Activated CD4-positive, alpha-beta memory T cell treated with anti-CD3 and anti-CD28 coated beads, Interleukin-2, amount 10 ng/mL, durations not matched to agents 7 days and 5 days (primary cell): ENCODE data around the gene PCSK9. TPM values are rescaled to one million over a fixed set of nuclear protein-coding genes. Genes with fewer than 3 reads are reported as not detected.
"Not testable (repeated sequence)": the region's sequence is repeated elsewhere in the genome, so short reads cannot be mapped to it uniquely, and the experiment has no call there.

Experiments
- CTCF ChIA-PET: fragments of 350-600 bp; sonication (Branson Sonifier 250); formaldehyde crosslinking; loops from one replicate; lab custom pipeline; 2021; ENCODE audit warnings: antibody characterized with exemption, inconsistent platforms; lab: Charles Lee
- POLR2A ChIA-PET: fragments of 350-600 bp; sonication (Branson Sonifier 250); formaldehyde crosslinking; loops from one replicate; lab custom pipeline; 2021; ENCODE audit warnings: antibody characterized with exemption; lab: Charles Lee
- DNase-seq: peaks from one replicate; pipeline ENCODE4 v3.0.0-alpha.2; 2020
- H3K27ac Mint-ChIP-seq: one replicate; pipeline ENCODE4 v1.8.0; 2021; ENCODE audit warnings: mild to moderate bottlenecking, mixed read lengths
- H3K27me3 Mint-ChIP-seq: one replicate; pipeline ENCODE4 v1.8.0; 2021; ENCODE audit warnings: mixed read lengths
- H3K36me3 Mint-ChIP-seq: one replicate; pipeline ENCODE4 v1.8.0; 2021; ENCODE audit warnings: low read depth, mixed read lengths
- H3K4me1 Mint-ChIP-seq: one replicate; pipeline ENCODE4 v1.8.0; 2021; ENCODE audit warnings: mixed read lengths
- H3K4me3 Mint-ChIP-seq: one replicate; pipeline ENCODE4 v1.8.0; 2021; ENCODE audit warnings: mild to moderate bottlenecking, mixed read lengths
- H3K9me3 Mint-ChIP-seq: one replicate; pipeline ENCODE4 v1.8.0; 2021; ENCODE audit warnings: mixed read lengths
- total RNA-seq, 2 experiments: library from RNA; stranded (reverse); gene quantifications; one replicate each; pipeline ENCODE4 v1.2.3, GENCODE V29; 2021

PCSK9 gene
- total RNA-seq, 2 experiments from 2014 or later, result 0.05 to 0.18 TPM

DNA sequence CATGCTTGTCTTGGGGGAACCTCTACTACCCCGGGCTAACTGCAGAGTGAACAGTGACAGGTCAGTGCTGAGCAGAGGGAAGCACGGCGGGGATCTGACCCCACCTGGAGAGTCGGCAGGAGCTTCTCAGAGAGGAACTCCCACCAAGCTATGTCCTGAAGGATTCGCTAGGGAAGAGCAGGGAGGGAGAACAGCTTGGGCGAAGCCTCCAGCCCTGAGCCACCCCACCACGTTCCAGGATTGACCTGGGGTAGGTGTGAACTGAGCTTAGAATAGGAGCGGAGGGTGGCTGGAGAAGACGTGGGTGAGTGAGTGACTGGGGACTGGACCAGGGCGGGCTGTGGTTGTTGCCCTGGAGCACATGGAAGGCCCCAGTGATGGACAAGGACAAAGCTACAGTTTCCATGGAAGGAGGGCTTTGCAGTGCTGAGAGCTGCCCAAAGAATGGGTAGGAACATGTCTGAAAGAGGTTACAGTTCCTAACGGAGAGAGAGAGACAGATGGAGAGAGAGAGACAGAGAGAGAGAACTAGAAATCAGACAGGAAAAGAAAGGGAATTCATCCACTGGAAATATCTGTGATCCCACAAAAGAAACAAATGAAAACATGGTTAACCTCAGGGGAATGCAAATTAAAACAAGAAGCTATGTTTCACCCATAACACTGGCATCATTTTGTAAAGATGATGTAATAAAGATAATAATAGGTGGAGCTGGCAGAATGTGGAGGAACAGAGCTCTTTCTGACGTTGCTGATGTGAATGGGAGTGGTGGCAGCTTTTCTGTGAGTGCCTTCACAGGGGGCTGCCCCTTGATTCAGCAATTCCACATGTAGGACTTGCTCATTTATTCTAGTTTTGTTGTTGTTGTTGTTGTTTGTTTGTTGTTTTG is 23.4 kb upstream of the PCSK9 start:
- H3K27me3 Mint-ChIP-seq, result peaks cover 38% of the 10 kb centered on the region

DNA sequence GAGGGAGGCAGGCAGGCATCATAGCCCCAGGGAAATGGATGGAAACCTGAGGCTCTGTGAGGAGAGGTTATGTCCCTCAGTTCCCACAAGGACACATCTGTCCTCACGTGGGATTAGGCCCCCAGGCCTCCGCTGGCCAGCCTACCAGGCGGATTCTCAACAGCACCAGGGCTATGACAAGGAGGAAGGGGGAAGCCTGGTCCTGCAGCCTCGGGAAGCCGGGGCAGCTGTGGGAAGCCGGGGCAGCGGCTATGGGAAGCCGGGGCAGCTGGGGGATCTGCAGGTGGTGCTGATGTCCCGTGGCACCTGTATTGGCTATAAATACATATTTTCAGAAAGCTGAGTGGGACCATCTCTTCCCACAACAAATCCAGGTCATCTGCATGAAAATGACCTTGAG is 21.0 kb upstream of the PCSK9 start:
- H3K9me3 Mint-ChIP-seq, result no peaks in the 10 kb centered on the region
- no peaks in the 10 kb centered on the region for H3K36me3 Mint-ChIP-seq
- H3K27ac Mint-ChIP-seq, result no peak overlapping the region
- CTCF ChIA-PET, result interaction anchor here (1.0 to 1.5 kb wide), 3 partner anchors 68 to 74 kb away, joined by 3 to 7 read pairs (median 3); no protein-coding TSS in a partner anchor
- no peaks in the 10 kb centered on the region for H3K4me1 Mint-ChIP-seq
- peaks cover 36% of the 10 kb centered on the region for H3K27me3 Mint-ChIP-seq
- no peak for DNase-seq
- H3K4me3 Mint-ChIP-seq, result no peak overlapping the region
- POLR2A ChIA-PET, result no interaction called here

More for the DNA sequence above, 23.4 kb upstream of the PCSK9 start:
- Mint-ChIP-seq H3K4me1 (no peaks in the 10 kb centered on the region), H3K36me3 (no peaks in the 10 kb centered on the region), H3K27ac (no peak overlapping the region), H3K9me3 (no peaks in the 10 kb centered on the region), H3K4me3 (no peak overlapping the region)
- no peak for DNase-seq
- CTCF ChIA-PET, result interaction anchor here (1.4 to 2.2 kb wide), 3 partner anchors 20 to 71 kb away, joined by 5 to 14 read pairs (median 7); no protein-coding TSS in a partner anchor
- POLR2A ChIA-PET, result no interaction called here

DNA sequence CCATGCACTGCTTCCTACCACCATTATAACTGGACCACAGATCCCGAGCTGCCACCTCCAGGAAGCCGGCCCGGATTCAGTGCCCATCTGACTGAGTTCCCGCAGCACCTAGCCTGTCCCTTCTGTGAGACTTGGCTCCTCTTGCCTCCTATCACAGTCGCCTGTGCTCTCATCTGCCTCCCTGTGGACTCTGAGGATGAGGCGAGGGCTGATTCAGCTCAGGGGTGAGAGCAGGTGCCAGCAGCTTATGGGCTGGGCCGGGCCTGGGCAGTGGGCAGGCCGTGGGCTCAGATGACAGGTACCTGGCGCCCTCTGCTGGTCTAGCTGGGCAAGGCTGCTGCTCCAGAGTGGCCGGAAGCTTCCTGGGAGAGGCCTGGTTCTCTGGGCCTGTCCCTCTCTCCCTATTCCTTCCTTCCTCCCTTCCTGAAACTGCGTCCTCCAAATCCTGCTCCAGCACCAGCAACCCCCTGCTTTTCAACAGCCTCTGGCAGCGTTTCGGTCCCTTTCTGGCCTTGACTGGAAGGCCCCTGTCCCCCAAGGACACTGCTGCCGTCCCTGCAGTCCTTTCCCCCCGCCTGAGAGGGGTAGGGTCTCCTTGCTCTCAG is 17.3 kb upstream of the PCSK9 start:
- Mint-ChIP-seq H3K27me3 (peaks cover 10% of the 10 kb centered on the region), H3K36me3 (no peaks in the 10 kb centered on the region), H3K9me3 (no peaks in the 10 kb centered on the region), H3K4me1 (peaks cover 7% of the 10 kb centered on the region), H3K27ac (no peak overlapping the region), H3K4me3 (no peak overlapping the region)
- POLR2A ChIA-PET, result interaction anchor here (1.0 to 1.1 kb wide), 2 partner anchors 76 to 77 kb away, joined by 3 read pairs; no protein-coding TSS in a partner anchor
- CTCF ChIA-PET, result interaction anchor here (0.6 to 4.0 kb wide), 21 partner anchors 10 to 221 kb away, joined by 3 to 185 read pairs (median 4); partner anchors contain the start of genes BSND and TTC22
- DNase-seq, result peak; percentile 76

DNA sequence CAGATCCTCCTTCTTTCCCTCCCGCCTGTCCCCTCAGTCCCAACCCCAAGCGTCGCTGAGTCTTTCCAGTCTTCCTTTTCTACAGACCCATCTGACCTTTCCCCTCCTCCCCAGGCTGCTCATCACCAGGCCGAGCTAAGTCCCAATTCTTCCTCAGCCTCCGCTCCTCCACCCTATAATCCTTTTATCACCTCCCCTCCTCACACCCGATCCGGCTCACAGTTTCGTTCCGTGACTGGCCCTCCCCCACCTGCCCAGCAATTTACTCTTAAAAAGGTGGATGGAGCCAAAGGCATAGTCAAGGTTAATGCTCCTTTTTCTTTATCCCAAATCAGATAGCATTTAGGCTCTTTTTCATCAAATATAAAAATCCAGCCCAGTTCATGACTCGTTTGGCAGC is 15.2 kb upstream of the PCSK9 start:
- H3K4me3 Mint-ChIP-seq, H3K27me3 Mint-ChIP-seq, POLR2A ChIA-PET, H3K9me3 Mint-ChIP-seq, H3K27ac Mint-ChIP-seq, DNase-seq, H3K36me3 Mint-ChIP-seq, H3K4me1 Mint-ChIP-seq, CTCF ChIA-PET: not testable (repeated sequence)

DNA sequence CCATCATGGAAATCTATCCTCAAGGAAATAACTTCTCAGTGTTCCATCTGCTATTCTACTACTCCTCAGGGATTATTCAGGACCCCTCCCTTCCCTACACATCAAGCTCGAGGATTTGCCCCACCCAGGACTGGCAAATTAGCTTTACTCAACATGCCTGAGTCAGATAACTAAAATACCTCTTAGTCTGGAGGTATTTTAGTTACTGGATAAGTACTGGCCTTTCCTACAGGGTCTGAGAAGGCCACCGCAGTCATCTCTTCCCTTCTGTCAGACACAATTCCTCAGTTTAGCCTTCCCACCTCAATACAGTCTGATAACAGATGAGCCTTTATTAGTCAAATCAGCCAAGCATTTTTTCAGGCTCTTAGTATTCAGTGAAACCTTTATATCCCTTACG is 12.7 kb upstream of the PCSK9 start:
- H3K4me3 Mint-ChIP-seq, H3K4me1 Mint-ChIP-seq, H3K27me3 Mint-ChIP-seq, DNase-seq, H3K36me3 Mint-ChIP-seq, H3K9me3 Mint-ChIP-seq, H3K27ac Mint-ChIP-seq, POLR2A ChIA-PET, CTCF ChIA-PET: not testable (repeated sequence)

DNA sequence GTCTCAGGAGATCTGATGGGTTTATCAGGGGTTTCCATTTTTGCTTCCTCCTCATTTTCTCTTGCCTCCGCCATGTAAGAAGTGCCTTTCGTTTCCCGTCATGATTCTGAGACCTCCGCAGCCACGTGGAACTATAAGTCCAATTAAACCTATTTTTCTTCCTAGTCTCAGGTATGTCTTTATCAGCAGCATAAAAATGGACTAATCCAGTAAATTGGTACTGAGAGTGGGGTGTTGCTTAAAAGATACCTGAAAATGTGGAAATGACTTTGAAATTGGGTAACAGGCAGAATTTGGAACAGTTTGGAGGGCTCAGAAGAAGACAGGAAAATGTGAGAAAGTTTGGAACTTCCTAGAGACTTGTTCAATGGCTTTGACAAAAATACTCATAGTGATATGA is 8.2 kb upstream of the PCSK9 start:
- H3K4me3 Mint-ChIP-seq, CTCF ChIA-PET, POLR2A ChIA-PET, DNase-seq, H3K27ac Mint-ChIP-seq, H3K4me1 Mint-ChIP-seq, H3K36me3 Mint-ChIP-seq, H3K9me3 Mint-ChIP-seq: not testable (repeated sequence)
- H3K27me3 Mint-ChIP-seq, result peaks cover 18% of the 10 kb centered on the region

DNA sequence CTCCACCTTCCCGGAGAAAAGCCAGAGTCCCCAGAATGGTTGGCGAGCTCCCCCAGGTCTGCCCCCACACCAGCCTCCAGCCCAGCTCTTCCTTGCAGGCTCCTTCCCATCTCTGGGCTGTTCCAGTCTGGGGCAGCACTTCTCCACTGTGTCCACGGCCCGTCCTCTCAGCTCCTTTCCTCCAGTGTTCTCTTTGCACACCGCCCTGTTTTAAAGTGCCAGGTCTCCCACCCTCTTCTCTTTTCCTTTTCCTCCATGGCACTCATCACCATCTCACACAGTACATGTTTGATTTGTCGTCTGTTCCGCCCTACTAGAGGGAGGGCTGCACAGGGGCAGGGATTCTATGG is 6.1 kb upstream of the PCSK9 start:
- CTCF ChIA-PET, result interaction anchor here (2.7 kb wide), 1 partner anchor 11 kb away, joined by 6 read pairs; no protein-coding TSS in a partner anchor
- no peaks in the 10 kb centered on the region for H3K4me1 Mint-ChIP-seq
- H3K4me3 Mint-ChIP-seq, result no peak overlapping the region
- H3K9me3 Mint-ChIP-seq, result no peaks in the 10 kb centered on the region
- no peaks in the 10 kb centered on the region for H3K36me3 Mint-ChIP-seq
- H3K27ac Mint-ChIP-seq, result no peak overlapping the region
- no peak for DNase-seq
- H3K27me3 Mint-ChIP-seq, result peaks cover 33% of the 10 kb centered on the region
- POLR2A ChIA-PET, result no interaction called here

DNA sequence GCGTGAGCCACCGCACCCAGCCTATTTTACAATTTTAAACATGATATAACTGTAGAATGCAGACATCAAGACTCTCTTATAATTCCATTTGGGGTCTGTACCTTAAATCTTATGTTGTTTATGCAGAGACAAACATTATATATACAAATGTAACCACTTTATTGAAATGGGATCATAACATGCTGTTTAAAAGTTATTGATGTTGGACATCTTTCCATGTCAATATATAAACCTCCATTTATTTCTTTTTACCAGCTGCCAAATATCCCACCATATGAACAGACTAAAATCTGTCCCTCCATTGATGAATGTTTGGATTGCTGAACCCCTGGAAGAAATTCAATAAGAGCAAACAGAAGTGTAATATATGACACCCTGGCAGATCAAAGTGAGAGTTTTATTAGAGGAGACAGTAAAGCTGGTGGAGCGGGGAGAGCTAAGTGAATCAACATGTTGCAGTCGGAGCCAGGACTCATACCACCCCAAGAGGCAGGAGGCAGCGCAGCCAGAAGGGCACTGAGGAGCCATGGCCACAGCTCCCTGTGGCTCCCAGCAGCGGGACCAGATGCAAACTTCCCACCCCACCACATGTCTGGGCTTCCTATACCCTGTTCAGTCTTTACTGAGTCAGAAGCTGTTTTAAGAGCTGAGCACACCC is 4.7 kb upstream of the PCSK9 start:
- Mint-ChIP-seq H3K4me1 (no peaks in the 10 kb centered on the region), H3K27ac (no peak overlapping the region), H3K9me3 (no peaks in the 10 kb centered on the region), H3K4me3 (no peak overlapping the region), H3K27me3 (peaks cover 47% of the 10 kb centered on the region), H3K36me3 (no peaks in the 10 kb centered on the region)
- ChIA-PET POLR2A (no interaction called here), CTCF (interaction anchor here (1.0 to 2.7 kb wide), 3 partner anchors 12 to 90 kb away, joined by 4 to 6 read pairs (median 5); no protein-coding TSS in a partner anchor)
- DNase-seq, result no peak

DNA sequence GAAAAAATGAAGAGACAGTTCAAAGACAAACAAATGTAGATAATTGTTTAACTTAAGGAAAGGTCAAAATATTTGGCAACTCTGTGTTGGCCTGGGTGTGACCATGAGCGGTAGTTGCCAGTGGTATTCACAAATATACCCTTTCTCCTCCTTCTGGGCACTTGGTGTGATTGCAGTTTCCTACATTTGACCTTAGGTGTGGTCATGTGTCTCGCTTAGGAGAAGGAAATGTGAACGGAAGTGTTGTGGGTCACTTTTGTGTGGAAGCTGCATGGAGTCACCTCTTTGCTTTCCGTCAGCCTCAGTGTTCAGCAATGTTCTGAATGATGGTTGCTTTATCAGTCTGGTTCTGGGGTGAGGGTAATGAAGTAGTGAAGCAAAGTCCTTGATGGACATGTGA is 3.4 kb upstream of the PCSK9 start:
- Mint-ChIP-seq H3K4me3 (no peak overlapping the region), H3K27ac (no peak overlapping the region), H3K4me1 (no peaks in the 10 kb centered on the region), H3K36me3 (no peaks in the 10 kb centered on the region), H3K27me3 (peaks cover 58% of the 10 kb centered on the region), H3K9me3 (no peaks in the 10 kb centered on the region)
- ChIA-PET CTCF (interaction anchor here (1.7 kb wide), 1 partner anchor 91 kb away, joined by 5 read pairs; no protein-coding TSS in a partner anchor), POLR2A (interaction anchor here (0.9 kb wide), 1 partner anchor 85 kb away, joined by 3 read pairs; no protein-coding TSS in a partner anchor)
- no peak for DNase-seq

DNA sequence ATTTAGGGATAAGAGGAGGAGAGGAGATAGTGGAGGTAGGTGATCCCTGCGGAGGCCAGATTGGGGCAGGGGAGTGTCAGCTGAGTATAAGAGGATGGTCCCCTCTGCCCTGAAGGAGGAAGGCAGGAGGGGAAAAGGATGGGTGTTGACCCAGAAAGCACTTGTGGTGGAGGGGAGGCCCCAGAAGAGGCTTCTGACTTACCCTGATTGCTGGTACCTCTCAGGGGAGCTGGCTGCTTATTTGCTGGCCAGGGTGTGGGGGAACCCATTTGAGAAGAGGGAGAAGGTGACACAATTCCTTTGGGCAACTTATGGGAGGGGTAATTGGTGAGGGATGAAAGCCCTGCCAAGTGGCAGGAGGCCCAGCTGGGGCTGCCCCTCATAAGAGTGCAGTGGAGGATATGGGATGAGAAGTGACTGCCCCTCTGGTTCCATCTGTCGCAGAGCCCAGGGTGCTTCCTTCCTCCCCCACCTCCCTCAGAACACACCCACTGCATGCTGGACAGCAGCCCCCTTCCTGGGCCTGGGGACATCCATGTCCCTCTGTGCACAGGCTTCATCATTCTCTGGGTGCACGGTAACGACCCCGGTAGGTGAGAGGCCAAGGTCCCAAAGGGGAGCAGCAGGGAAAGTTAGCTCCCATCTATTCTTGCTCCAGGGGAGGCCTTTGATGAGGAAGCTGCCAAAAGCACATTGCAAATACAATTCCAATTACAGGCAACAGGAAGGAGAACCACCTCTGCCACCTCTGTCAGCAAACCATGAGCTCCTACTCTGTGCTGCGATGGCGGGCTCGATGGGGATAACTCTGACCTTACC is 1.4 kb upstream of the PCSK9 start:
- no peak overlapping the region for H3K27ac Mint-ChIP-seq
- CTCF ChIA-PET, result no interaction called here
- no peaks in the 10 kb centered on the region for H3K36me3 Mint-ChIP-seq
- POLR2A ChIA-PET, result no interaction called here
- peaks cover 73% of the 10 kb centered on the region for H3K27me3 Mint-ChIP-seq
- H3K4me1 Mint-ChIP-seq, result no peaks in the 10 kb centered on the region
- H3K9me3 Mint-ChIP-seq, result no peaks in the 10 kb centered on the region
- no peak overlapping the region for H3K4me3 Mint-ChIP-seq
- no peak for DNase-seq

DNA sequence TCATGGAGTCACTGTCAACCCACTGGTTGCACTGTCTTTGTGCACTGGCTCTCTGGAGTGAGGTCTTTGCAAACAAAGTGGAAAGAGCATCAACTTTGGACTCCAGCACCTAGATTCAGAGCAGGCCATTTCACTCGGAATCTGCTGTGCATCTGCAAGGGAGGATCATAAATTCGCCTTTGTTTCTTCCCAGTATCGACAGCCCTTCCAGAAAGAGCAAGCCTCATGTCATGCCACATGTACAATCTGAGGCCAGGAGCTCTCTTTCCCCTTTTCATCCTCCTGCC is 853 bp upstream of the PCSK9 start:
- peaks cover 70% of the 10 kb centered on the region for H3K27me3 Mint-ChIP-seq
- CTCF ChIA-PET, result interaction anchor here (1.0 kb wide), 1 partner anchor 93 kb away, joined by 3 read pairs; no protein-coding TSS in a partner anchor
- no peaks in the 10 kb centered on the region for H3K9me3 Mint-ChIP-seq
- no peak for DNase-seq
- no peaks in the 10 kb centered on the region for H3K36me3 Mint-ChIP-seq
- no peaks in the 10 kb centered on the region for H3K4me1 Mint-ChIP-seq
- no peak overlapping the region for H3K4me3 Mint-ChIP-seq
- no peak overlapping the region for H3K27ac Mint-ChIP-seq
- POLR2A ChIA-PET, result no interaction called here

DNA sequence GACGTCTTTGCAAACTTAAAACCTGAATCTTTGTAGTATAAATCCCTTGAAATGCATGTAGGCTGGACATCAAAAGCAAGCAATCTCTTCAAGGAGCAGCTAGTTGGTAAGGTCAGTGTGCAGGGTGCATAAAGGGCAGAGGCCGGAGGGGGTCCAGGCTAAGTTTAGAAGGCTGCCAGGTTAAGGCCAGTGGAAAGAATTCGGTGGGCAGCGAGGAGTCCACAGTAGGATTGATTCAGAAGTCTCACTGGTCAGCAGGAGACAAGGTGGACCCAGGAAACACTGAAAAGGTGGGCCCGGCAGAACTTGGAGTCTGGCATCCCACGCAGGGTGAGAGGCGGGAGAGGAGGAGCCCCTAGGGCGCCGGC is 390 bp upstream of the PCSK9 start:
- Mint-ChIP-seq H3K27ac (no peak overlapping the region), H3K4me3 (no peak overlapping the region), H3K4me1 (no peaks in the 10 kb centered on the region), H3K36me3 (no peaks in the 10 kb centered on the region), H3K27me3 (peaks cover 69% of the 10 kb centered on the region), H3K9me3 (no peaks in the 10 kb centered on the region)
- no peak for DNase-seq
- POLR2A ChIA-PET, result no interaction called here
- CTCF ChIA-PET, result interaction anchor here (1.0 kb wide), 1 partner anchor 94 kb away, joined by 3 read pairs; no protein-coding TSS in a partner anchor
